NCI-H2196 treated with DMSO at 0.1 percent for 48 hours (cell line): ENCODE results near the gene ZNF74.
"Not testable (repeated sequence)": the region's sequence is repeated elsewhere in the genome, so short reads cannot be mapped to it uniquely, and the experiment has no call there.

ENCODE experiments used
- DNase-seq: peaks from one replicate; lab custom pipeline; 2025; ENCODE audit not compliant: unreplicated experiment; lab: John Stamatoyannopoulos, UW

ZNF74 gene

GRCh38 chr22:20374130-20374529, 19.8 kb upstream of the ZNF74 start:
- DNase-seq, result not testable (repeated sequence)

GRCh38 chr22:20376281-20376680, 17.7 kb upstream of the ZNF74 start:
- DNase-seq, result not testable (repeated sequence)

- not testable (repeated sequence) for DNase-seq
These were observed 17.0 kb upstream of the ZNF74 start for GRCh38 chr22:20376983-20377382.

- DNase-seq, result no peak
These were observed 15.8 kb upstream of the ZNF74 start for GRCh38 chr22:20378110-20378509.

- not testable (repeated sequence) for DNase-seq
These were observed 15.3 kb upstream of the ZNF74 start for GRCh38 chr22:20378684-20379083.

GRCh38 chr22:20380486-20380885, 13.5 kb upstream of the ZNF74 start:
- no peak for DNase-seq

GRCh38 chr22:20383538-20383937, 10.4 kb upstream of the ZNF74 start:
- DNase-seq, result no peak

GRCh38 chr22:20384171-20384570, 9.8 kb upstream of the ZNF74 start:
- DNase-seq, result no peak

- DNase-seq, result no peak
These were observed 9.1 kb upstream of the ZNF74 start for GRCh38 chr22:20384865-20385264.

GRCh38 chr22:20386336-20386735, 7.6 kb upstream of the ZNF74 start:
- DNase-seq, result no peak

- DNase-seq, result no peak
These were observed 7.0 kb upstream of the ZNF74 start for GRCh38 chr22:20386972-20387371.

GRCh38 chr22:20388200-20388599, 5.8 kb upstream of the ZNF74 start:
- DNase-seq, result no peak

- no peak for DNase-seq
These were observed 4.7 kb upstream of the ZNF74 start for GRCh38 chr22:20389288-20389687.

- DNase-seq, result no peak
These were observed 3.5 kb upstream of the ZNF74 start for GRCh38 chr22:20390394-20390907.

- DNase-seq, result no peak
These were observed 2.7 kb upstream of the ZNF74 start for GRCh38 chr22:20391222-20391621.

GRCh38 chr22:20392365-20392881, 1.5 kb upstream of the ZNF74 start:
- not testable (repeated sequence) for DNase-seq

GRCh38 chr22:20392983-20393704, 807 bp upstream of the ZNF74 start:
- DNase-seq, result no peak

GRCh38 chr22:20395181-20395906, 1.4 kb downstream of the ZNF74 start:
- DNase-seq, result no peak

GRCh38 chr22:20395907-20396287, 1.9 kb downstream of the ZNF74 start:
- no peak for DNase-seq

GRCh38 chr22:20396639-20397038, 2.7 kb downstream of the ZNF74 start:
- no peak for DNase-seq

- DNase-seq, result no peak
These were observed 3.5 kb downstream of the ZNF74 start for GRCh38 chr22:20397498-20397897.

GRCh38 chr22:20398420-20398819, 4.5 kb downstream of the ZNF74 start:
- DNase-seq, result no peak
